HFFc6 (cell line): Measurements from ENCODE around the gene TRAPPC2B. TPM values are rescaled to one million over a fixed set of nuclear protein-coding genes. Genes with fewer than 3 reads are reported as not detected.

ENCODE experiments used
- DNase-seq: peaks from one replicate; pipeline ENCODE4 v3.0.0-alpha.2; 2018
- H3K27ac Mint-ChIP-seq: 2 replicates; pipeline ENCODE4 v1.8.0; 2020; ENCODE audit warnings: mild to moderate bottlenecking, mixed read lengths
- H3K27me3 Mint-ChIP-seq: 2 replicates; pipeline ENCODE4 v1.8.0; 2021; ENCODE audit warnings: mild to moderate bottlenecking, moderate library complexity, mixed read lengths; ENCODE audit not compliant: insufficient read depth
- H3K36me3 Mint-ChIP-seq: 2 replicates; pipeline ENCODE4 v1.8.0; 2021; ENCODE audit warnings: low read depth, mixed read lengths
- H3K4me1 Mint-ChIP-seq: 2 replicates; pipeline ENCODE4 v1.8.0; 2020; ENCODE audit warnings: low read depth, mixed read lengths
- H3K4me3 Mint-ChIP-seq: 2 replicates; pipeline ENCODE4 v1.8.0; 2020; ENCODE audit warnings: mild to moderate bottlenecking, moderate library complexity, mixed read lengths
- H3K9me3 Mint-ChIP-seq: 2 replicates; pipeline ENCODE4 v1.8.0; 2020; ENCODE audit warnings: mild to moderate bottlenecking, mixed read lengths
- total RNA-seq, 6 experiments: library from RNA; stranded (reverse); fragmentation: NEBNext Ultra II Directional; extraction: Animal tissue kit (Norgen Biotek cat#: 25700); gene quantifications; 2 replicates in 1 of 6; 3 replicates in 5 of 6; pipeline ENCODE4 v1.2.3, GENCODE V29; 2021
- TF ChIP-seq, protein P1 (sequence below): fragments of 200-600 bp; sonication (generic); IDR thresholded peaks from 2 replicates; pipeline ENCODE4 v1.5.0; 2021; ENCODE audit warnings: antibody characterized with exemption, mild to moderate bottlenecking

The TRAPPC2B gene
- total RNA-seq, 6 experiments from 2014 or later: 7.3 to 8.5 (median 8.2) TPM

DNA sequence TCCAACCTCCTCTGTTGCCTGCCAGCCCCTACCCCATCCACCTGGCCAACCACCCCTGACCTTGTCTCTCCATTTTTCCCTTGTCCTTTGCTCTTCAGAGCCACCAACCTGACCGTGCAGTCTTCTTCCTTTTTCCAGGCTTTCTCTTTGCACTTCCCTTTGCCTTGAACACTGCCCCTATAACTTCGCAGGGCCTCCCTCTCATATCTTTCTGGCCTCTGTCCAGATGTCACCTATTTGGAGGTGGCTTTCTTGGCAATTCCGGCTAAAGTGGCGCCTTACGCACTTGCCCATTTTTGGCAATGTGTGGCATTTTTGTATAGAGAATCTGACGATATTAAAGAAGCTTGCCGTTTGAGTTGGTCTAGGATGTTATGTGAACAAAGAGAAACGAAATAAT, 42.2 kb upstream of the TRAPPC2B start:
- peak overlapping the region; percentile 98 for H3K4me3 Mint-ChIP-seq
- H3K27ac Mint-ChIP-seq: peak overlapping the region; percentile 96
- peaks cover 28% of the 10 kb centered on the region for H3K4me1 Mint-ChIP-seq
- 0 out of 2 replicates have a peak, but pooled peaks cover 6% of the 10 kb centered on the region for H3K27me3 Mint-ChIP-seq
- peaks cover 20% of the 10 kb centered on the region for H3K36me3 Mint-ChIP-seq
- no peaks in the 10 kb centered on the region for H3K9me3 Mint-ChIP-seq
- TF ChIP-seq, protein P1, sequence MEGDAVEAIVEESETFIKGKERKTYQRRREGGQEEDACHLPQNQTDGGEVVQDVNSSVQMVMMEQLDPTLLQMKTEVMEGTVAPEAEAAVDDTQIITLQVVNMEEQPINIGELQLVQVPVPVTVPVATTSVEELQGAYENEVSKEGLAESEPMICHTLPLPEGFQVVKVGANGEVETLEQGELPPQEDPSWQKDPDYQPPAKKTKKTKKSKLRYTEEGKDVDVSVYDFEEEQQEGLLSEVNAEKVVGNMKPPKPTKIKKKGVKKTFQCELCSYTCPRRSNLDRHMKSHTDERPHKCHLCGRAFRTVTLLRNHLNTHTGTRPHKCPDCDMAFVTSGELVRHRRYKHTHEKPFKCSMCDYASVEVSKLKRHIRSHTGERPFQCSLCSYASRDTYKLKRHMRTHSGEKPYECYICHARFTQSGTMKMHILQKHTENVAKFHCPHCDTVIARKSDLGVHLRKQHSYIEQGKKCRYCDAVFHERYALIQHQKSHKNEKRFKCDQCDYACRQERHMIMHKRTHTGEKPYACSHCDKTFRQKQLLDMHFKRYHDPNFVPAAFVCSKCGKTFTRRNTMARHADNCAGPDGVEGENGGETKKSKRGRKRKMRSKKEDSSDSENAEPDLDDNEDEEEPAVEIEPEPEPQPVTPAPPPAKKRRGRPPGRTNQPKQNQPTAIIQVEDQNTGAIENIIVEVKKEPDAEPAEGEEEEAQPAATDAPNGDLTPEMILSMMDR: no peak
- no peak for DNase-seq

DNA sequence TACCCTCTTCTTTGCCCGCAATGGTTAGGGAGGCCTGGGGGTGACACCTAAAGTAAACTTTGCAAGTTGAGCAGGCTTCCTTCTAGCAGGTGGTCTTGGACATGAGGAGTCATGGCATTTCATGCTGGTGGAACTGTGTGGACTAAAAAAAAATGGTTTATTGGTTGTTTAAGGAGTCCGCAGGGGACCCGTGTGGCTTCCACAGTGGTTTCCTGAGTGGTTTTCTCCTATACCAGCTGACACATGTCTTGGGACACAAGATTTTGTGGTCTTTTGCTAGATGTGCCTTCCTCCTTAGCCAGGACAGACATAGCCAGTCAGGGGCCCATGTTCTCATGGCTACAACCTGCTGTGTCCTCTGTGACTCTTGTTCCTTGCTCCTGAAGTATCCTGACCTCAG, 41.6 kb upstream of the TRAPPC2B start:
- Mint-ChIP-seq H3K27ac (peak overlapping the region; percentile 57; the same call in 1 of the 2 replicates), H3K27me3 (0 out of 2 replicates have a peak, but pooled peaks cover 6% of the 10 kb centered on the region)

DNA sequence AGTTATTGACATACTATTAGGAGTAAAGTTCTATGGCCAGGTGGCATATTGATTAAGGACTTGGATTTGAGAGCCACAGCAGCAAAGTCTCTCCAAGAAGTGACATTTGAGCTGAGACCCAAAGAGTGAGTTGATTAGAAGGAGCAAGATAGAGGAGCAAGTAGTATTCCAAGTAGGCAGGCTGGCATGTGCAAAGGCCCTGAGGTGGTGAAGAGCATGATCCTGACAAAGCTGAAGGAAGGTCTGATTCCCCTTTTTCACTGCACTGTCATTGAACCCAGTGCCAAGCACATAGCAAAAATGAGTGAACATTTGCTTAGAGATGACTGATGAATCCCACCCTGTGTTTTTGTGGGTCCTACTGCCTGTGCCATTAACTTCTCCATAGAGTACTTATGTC, 38.4 kb upstream of the TRAPPC2B start:
- H3K27ac Mint-ChIP-seq: no peak overlapping the region
- peaks cover 22% of the 10 kb centered on the region for H3K4me1 Mint-ChIP-seq
- H3K36me3 Mint-ChIP-seq: peaks cover 50% of the 10 kb centered on the region
- H3K9me3 Mint-ChIP-seq: no peaks in the 10 kb centered on the region
- TF ChIP-seq, protein P1: no peak
- H3K4me3 Mint-ChIP-seq: no peak overlapping the region
- H3K27me3 Mint-ChIP-seq: 0 out of 2 replicates have a peak, but pooled peaks cover 1% of the 10 kb centered on the region
- DNase-seq: no peak

More for the DNA sequence above, 41.6 kb upstream of the TRAPPC2B start:
- peak overlapping the region; percentile 98 for H3K4me3 Mint-ChIP-seq
- TF ChIP-seq, protein P1: no peak
- no peak for DNase-seq
- H3K9me3 Mint-ChIP-seq: no peaks in the 10 kb centered on the region
- peaks cover 26% of the 10 kb centered on the region for H3K36me3 Mint-ChIP-seq
- H3K4me1 Mint-ChIP-seq: peaks cover 28% of the 10 kb centered on the region

DNA sequence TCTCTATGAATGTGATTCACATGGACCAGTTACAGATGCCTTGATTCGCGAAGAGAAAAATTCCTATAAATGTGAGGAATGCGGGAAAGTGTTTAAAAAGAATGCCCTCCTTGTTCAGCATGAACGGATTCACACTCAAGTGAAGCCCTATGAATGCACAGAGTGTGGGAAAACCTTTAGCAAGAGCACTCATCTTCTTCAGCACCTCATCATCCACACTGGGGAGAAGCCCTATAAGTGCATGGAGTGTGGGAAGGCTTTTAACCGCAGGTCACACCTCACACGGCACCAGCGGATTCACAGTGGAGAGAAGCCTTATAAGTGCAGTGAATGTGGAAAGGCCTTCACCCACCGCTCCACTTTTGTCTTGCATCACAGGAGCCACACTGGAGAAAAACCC, 35.4 kb upstream of the TRAPPC2B start:
- Mint-ChIP-seq H3K9me3 (no peaks in the 10 kb centered on the region), H3K4me1 (no peaks in the 10 kb centered on the region; the same call in 1 of the 2 replicates), H3K36me3 (peaks cover 57% of the 10 kb centered on the region), H3K27me3 (no peaks in the 10 kb centered on the region), H3K4me3 (no peak overlapping the region), H3K27ac (no peak overlapping the region)
- DNase-seq: no peak
- TF ChIP-seq, protein P1: no peak

DNA sequence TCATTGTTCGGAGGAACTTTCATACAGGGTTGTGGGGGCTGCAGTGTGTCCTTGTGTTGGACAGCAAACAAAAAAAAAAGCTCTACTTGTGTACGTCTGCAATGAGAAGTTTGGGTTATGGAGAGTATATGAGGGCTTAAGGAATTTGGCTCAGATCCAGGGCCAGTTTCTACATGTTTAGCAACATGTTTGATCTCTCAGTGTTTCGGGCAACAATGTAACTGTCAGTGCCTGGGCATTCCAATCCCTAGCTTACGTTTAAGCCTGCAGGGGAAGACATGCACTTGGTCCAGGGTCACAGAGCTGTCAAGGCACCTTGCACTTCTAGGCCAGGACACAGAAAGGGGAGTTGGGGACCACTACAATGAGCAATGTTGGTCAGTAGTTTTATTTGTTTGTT, 29.2 kb upstream of the TRAPPC2B start:
- no peaks in the 10 kb centered on the region for H3K9me3 Mint-ChIP-seq
- TF ChIP-seq, protein P1: no peak
- H3K4me3 Mint-ChIP-seq: no peak overlapping the region
- no peak overlapping the region for H3K27ac Mint-ChIP-seq
- peaks cover 19% of the 10 kb centered on the region for H3K36me3 Mint-ChIP-seq
- H3K4me1 Mint-ChIP-seq: peaks cover 13% of the 10 kb centered on the region
- no peak for DNase-seq
- H3K27me3 Mint-ChIP-seq: no peaks in the 10 kb centered on the region; the same call in none of the 2 replicates
